ENCODE data around the gene KLHDC1. TPM values are rescaled to one million over a fixed set of nuclear protein-coding genes. Genes with fewer than 3 reads are reported as not detected.

The KLHDC1 gene, protein sequence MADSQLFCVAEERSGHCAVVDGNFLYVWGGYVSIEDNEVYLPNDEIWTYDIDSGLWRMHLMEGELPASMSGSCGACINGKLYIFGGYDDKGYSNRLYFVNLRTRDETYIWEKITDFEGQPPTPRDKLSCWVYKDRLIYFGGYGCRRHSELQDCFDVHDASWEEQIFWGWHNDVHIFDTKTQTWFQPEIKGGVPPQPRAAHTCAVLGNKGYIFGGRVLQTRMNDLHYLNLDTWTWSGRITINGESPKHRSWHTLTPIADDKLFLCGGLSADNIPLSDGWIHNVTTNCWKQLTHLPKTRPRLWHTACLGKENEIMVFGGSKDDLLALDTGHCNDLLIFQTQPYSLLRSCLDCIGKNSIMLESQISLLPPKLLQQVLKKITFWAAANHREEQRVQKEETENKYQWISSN
- 16.5 and 28.7 TPM in 2 replicates for polyA plus RNA-seq

GRCh38 chr14:49692811-49693734 is at the start of gene KLHDC1:
Gene KLHDC1, plus strand, starts transcription at chr14:49693120. Its CDS starts 75 bp downstream, at chr14:49693195.

GRCh38 chr14:49687942-49688700 is 4.8 kb upstream of the KLHDC1 start, which contains the start of gene POLE2:
Gene POLE2, minus strand, starts transcription at chr14:49688214. Its CDS starts 11 bp downstream, at chr14:49688203.

GRCh38 chr14:49767571-49768300 is 74.8 kb downstream of the KLHDC1 start, which contains the start of gene KLHDC2:
Gene KLHDC2, plus strand, starts transcription at chr14:49768153. Its CDS starts 316 bp downstream, at chr14:49768469.

Other genes with a start within 250 kb of the KLHDC1 start
- gene RPS29, start 106.7 kb upstream of the KLHDC1 start, polyA plus RNA-seq, result 729 and 852 TPM in 2 replicates
- 2.3 and 5.0 TPM in 2 replicates for gene LRR1, start 94.2 kb upstream of the KLHDC1 start, polyA plus RNA-seq
- gene RPL36AL, start 72.5 kb upstream of the KLHDC1 start, polyA plus RNA-seq, result 505 and 578 TPM in 2 replicates
- gene MGAT2, start 72.3 kb upstream of the KLHDC1 start, polyA plus RNA-seq, result 23.1 and 24.6 TPM in 2 replicates
- 11.1 and 14.9 TPM in 2 replicates for gene DNAAF2, start 57.9 kb upstream of the KLHDC1 start, polyA plus RNA-seq
- gene POLE2, start 4.9 kb upstream of the KLHDC1 start, polyA plus RNA-seq, result 1.7 and 2.9 TPM in 2 replicates
- 79.3 and 106 TPM in 2 replicates for gene KLHDC2, start 75.0 kb downstream of the KLHDC1 start, polyA plus RNA-seq
- gene NEMF, start 159.7 kb downstream of the KLHDC1 start, polyA plus RNA-seq, result 284 and 353 TPM in 2 replicates
- 40.9 and 41.1 TPM in 2 replicates for gene ARF6, start 200.0 kb downstream of the KLHDC1 start, polyA plus RNA-seq

All from Purkinje cell (primary cell).